Breast epithelium (tissue), 3 donors: ENCODE results near the gene PPP1R12B.

Experiments used
- POLR2A ChIP-seq: fragments of 450-650 bp; IDR thresholded peaks from one replicate; pipeline ENCODE4 v1.6.1; 2016; ENCODE audit warnings: antibody characterized with exemption, mild to moderate bottlenecking, moderate library complexity
- POLR2AphosphoS5 ChIP-seq, 3 donors: sonication (generic); formaldehyde crosslinking; IDR thresholded peaks; one replicate each; pipeline ENCODE4 v1.6.1; 2017; ENCODE audit warnings: antibody characterized with exemption in 3 of 3
- TF ChIP-seq, protein P1 (sequence below), 3 donors: fragments of 450-650 bp; IDR thresholded peaks; one replicate each; pipeline ENCODE4 v1.5.1; 2016 to 2017; ENCODE audit warnings: antibody characterized with exemption in 3 of 3, mild to moderate bottlenecking in 3 of 3, moderate library complexity in 3 of 3

DNA sequence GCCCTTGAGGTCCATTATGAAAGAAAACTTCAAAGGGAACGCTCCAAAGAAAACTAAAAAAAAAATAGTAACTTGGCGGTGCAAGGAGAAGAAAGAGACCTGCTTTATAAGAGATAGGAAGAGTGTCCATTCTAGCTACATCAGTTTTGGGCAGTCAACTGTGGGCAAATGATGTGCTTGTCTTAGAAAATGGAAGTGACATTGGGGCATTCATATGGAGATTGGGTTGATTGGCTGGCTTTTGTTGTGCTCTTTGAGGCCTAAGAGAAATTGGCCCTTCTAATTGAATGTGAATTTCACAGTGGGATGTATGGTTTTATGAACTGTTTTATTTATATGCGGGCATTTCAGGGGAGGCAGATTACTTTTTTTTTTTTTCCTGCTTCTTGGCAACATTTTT is 13.2 kb downstream of the PPP1R12B start:
- TF ChIP-seq, protein P1, sequence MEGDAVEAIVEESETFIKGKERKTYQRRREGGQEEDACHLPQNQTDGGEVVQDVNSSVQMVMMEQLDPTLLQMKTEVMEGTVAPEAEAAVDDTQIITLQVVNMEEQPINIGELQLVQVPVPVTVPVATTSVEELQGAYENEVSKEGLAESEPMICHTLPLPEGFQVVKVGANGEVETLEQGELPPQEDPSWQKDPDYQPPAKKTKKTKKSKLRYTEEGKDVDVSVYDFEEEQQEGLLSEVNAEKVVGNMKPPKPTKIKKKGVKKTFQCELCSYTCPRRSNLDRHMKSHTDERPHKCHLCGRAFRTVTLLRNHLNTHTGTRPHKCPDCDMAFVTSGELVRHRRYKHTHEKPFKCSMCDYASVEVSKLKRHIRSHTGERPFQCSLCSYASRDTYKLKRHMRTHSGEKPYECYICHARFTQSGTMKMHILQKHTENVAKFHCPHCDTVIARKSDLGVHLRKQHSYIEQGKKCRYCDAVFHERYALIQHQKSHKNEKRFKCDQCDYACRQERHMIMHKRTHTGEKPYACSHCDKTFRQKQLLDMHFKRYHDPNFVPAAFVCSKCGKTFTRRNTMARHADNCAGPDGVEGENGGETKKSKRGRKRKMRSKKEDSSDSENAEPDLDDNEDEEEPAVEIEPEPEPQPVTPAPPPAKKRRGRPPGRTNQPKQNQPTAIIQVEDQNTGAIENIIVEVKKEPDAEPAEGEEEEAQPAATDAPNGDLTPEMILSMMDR (IDR thresholded peaks at IDR 0.05): no peak
- TF ChIP-seq POLR2A (no peak), POLR2AphosphoS5 (IDR thresholded peaks at IDR 0.05) (no peak)
